GM18502 (cell line): ENCODE measurements around the gene E2F1.

ENCODE experiments used
- ATAC-seq: cut with Tn5 transposase; IDR thresholded peaks from one replicate; pipeline ENCODE4 v1.9.1; 2021; ENCODE audit warnings: mild to moderate bottlenecking; ENCODE audit not compliant: unreplicated experiment, poor library complexity

Gene E2F1, protein sequence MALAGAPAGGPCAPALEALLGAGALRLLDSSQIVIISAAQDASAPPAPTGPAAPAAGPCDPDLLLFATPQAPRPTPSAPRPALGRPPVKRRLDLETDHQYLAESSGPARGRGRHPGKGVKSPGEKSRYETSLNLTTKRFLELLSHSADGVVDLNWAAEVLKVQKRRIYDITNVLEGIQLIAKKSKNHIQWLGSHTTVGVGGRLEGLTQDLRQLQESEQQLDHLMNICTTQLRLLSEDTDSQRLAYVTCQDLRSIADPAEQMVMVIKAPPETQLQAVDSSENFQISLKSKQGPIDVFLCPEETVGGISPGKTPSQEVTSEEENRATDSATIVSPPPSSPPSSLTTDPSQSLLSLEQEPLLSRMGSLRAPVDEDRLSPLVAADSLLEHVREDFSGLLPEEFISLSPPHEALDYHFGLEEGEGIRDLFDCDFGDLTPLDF

GRCh38 chr20:33686100-33686983 lies at the start of gene E2F1:
TSS of gene E2F1 (minus strand) at chr20:33686385. CDS start at chr20:33686264, 121 bp downstream.
- peak; percentile 86 for ATAC-seq

DNA sequence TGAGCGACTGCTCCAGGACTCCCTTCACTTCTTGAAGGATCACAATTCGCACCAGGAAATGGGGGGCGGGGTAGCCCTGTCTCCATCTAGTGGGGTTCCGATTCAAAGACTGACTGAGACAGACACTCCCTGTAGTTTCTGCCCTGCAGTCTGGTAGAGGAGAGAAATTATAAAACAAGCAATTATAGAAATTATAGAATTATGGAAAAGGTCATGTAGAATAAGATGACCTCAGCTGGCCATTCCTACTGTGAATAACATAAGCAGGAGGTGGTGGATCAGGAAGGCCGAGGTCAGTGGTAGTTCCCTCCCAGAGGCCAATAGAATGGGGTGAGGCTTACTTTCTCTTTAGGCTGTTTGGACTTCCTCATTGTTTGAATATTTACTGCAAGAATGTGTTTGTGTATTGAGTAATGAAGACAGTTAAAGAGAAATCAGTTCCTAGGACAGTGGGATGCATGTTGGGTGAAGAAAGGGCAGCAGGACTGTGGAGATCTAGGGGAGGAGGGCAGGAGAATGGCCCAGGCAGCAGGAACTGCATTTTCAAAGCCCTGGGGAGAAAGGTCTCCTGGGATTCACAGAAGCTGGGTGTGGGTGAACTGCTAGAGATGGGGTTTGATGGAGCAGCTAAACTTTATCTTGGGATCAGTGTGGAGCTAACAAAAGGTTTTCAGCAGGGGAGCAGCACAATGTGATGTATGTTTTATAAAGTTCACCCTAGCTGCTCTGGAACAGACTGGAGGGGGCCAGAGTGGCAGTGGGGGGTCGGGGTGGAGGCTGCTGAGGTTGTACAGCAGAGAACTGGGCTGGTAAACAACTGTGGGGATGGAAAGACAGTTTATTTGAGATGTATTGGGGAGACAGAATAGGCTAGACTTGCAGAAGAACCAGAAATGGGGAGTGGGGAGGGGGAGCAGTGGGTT lies 47.7 kb upstream of the E2F1 start:
- no peak for ATAC-seq

- peak; percentile 65 for ATAC-seq
Measured at GRCh38 chr20:33732166-33732970, 46.2 kb upstream of the E2F1 start.

- peak; percentile 83 for ATAC-seq
Measured at GRCh38 chr20:33731693-33732165, 45.5 kb upstream of the E2F1 start, which contains the start of gene ZNF341. TSS of gene ZNF341 (plus strand) at chr20:33731996. CDS start at chr20:33732022, 26 bp downstream.

DNA sequence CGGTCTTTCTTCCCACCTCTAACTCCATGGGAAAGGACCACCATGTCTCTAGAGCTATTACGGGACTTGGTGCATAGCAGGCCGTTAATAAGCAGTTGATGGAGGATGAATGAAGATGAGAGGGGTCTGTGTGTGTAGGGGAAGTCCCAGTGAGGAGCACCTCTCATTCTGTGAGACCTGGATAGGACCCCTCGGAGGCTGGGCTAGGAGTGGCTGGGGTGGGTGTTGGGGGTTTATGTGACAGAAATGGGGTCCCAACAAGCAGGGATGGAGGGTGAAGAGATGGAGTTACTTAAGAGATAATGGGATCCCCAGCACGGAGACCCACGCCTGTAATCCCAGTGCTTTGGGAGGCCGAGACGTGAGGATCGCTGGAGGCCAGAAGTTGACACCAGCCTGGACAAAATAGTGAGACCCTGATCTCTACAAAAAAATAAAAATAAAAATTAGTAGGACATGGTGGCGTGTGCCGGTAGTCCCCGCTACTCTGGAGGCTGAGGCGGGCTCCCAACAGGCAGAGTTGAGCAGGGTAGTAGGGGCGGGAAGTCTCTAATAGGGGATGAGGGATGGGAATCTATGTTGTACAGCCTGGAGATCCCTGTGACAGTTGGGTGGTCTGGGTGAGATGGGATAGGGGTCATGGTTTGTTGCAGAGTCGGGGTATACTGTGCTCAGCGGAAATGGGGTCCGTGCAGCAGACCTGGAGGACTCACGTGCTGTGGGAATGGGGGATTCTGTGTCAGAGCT lies 44.9 kb upstream of the E2F1 start:
- no peak for ATAC-seq

GRCh38 chr20:33729101-33729500 lies 42.9 kb upstream of the E2F1 start:
- ATAC-seq, result no peak

DNA sequence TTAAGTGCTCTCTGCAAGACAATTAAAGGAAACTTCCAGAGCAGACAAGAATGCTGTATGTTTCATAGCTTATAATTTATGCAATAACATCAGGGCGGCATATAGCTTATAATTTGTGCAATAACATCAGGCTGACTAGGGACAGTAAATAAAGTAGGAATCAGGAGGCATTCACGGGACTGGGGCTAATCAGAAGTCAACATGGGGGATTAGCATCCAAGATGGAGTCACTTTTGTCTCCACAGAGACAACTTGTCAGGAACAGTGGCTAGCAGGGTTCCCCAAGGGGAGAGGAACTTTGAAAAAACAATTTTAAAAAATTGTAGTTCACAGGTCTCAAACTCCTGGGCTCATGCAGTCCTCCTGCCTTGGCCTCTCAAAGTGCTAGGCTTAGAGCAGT lies 42.3 kb upstream of the E2F1 start:
- ATAC-seq, result no peak

- no peak for ATAC-seq
Measured at GRCh38 chr20:33727806-33728205, 41.6 kb upstream of the E2F1 start.

DNA sequence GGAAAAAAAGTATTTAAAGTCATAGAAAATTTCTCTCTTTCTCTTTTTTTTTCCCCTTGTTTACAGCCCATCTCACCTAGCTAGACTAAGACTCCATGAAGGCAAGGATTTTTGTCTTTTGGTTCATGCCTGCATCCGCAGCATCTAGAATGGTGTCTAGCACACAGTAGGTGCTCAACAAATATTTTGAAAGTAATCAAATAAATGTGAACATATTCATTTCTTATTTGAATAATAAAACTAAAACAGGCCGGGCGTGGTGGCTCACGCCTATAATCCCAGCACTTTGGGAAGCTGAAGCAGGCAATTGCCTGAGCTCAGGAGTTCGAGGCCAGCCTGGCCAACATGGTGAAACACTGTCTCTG lies 40.9 kb upstream of the E2F1 start:
- no peak for ATAC-seq

DNA sequence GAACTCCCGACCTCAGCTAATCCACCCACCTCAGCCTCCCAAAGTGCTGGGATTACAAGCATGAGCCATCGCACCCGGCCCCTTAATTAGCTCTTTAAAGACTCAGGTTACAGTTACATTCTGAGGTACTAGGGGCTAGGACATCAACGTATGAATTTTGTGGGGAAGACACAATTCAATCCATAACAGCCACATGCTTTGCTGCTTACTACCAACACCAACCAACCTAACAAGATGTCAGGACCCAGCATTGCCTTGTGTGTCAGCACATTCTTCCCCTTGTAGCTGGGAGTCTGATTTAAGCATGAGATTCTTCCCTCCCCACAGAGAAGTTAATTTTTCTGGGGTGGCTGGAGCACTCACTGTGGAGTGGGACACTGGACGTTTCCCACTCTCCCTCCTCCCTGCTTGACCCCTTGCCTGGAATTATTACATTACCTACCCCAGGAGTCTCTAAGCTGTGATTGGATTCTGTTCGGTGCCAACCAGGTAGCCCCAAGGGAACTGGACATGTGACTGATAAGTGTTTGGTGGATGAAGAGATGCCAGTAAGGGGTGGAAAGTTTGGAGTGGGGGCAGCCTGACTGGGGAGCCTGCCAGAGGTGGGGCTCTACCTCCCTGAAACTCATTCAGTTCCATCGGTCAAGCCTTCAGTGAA lies 39.6 kb upstream of the E2F1 start:
- ATAC-seq, result no peak

DNA sequence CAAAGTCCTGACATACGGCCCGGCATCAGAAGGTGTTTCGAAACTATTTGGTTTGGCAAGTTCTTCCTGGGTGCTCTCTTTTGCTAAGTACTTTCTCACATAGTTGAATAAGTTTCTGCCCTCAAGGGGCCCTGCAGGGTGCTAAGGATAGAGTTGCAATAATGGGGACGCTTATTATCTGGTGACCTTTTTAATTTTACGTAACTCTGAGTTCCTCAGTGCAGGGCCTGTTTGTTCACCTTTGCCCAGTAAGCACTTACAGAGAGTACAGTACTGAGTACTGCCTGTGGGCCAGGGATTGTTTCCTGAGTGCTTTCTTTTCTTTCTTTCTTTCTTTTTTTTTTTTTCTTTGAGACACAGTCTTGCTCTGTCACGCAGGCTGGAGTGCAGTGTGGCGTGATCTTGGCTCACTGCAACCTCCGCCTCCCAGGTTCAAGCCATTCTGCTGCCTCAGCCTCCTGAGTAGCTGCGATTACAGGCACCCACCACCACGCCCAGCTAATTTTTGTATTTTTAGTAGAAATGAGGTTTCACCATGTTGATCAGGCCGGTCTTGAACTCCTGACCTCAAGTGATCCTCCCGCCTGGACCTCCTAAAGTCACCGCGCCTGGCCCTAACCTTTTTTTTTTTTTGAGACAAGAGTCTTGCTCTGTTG lies 38.4 kb upstream of the E2F1 start:
- ATAC-seq, result no peak

DNA sequence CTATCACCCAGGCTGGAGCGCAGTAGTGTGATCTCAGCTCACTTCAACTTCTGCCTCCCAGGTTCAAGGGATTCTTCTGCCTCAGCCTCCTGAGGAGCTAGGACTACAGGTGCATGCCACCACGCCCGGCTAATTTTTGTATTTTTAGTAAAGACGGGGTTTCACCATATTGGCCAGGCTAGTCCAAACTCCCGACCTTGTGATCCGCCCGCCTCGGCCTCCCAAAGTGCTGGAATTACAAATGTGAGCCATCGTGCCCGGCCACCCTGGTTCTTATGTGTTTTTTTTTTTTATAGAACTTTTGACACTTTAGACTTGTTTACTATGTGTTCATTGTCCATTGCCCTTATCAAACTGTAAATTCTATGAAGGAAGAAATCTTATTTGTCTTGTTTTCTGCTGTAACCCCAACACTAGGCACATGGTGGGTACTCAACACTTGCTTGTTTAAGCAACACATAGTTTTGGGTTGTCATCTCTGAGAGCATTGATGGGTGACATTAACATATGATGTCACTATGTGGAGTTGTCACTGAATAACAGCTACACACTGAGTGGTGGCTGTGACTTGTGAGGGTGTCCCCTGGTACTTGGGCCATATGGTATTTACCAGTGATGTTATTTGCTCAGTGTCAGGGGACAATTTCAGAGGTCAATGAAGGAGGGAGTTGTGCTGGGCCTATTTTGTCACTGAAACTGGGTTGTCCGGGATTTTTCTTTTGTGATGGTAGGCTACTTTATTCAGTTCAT lies 35.4 kb upstream of the E2F1 start:
- no peak for ATAC-seq

DNA sequence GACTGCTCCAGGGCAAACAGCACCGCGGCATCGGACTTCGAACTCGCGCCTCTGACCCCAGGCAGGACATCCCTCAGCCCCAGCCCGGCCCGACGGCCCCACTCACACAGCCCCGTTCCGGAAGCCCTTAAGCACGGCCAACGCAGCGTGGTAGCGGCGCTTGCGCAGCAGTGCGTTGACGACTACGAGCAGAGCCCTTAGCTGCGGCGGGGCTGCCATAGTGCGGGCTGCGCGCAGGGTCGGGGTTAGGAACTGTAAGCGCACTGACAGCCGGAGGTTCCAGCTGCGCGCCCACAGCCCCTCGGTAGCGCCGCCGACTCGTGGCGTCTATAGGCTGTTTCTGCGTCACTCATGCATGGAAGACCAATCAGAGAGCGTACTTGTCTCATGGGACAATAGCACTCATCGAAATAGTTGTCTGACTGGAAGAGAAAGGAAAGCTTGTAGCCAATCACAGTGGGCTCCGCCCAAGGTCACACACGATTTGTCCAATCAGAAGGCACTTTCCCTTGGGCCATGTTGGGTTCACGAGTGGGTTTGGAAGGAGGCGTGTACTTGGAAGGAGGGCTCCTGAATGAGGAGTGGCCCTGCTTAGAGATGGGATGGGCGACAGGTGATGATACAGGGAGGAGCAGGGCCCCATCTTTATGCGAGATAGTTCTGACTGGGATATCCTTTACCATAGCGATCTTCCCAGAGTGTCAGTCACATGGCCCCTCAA lies 34.0 kb upstream of the E2F1 start, which contains the start of gene PXMP4:
PXMP4 (minus strand) TSS at position 322 of the 721 bp plus-strand sequence; CDS start at position 219, 103 bp downstream.
- peak; percentile 96 for ATAC-seq

DNA sequence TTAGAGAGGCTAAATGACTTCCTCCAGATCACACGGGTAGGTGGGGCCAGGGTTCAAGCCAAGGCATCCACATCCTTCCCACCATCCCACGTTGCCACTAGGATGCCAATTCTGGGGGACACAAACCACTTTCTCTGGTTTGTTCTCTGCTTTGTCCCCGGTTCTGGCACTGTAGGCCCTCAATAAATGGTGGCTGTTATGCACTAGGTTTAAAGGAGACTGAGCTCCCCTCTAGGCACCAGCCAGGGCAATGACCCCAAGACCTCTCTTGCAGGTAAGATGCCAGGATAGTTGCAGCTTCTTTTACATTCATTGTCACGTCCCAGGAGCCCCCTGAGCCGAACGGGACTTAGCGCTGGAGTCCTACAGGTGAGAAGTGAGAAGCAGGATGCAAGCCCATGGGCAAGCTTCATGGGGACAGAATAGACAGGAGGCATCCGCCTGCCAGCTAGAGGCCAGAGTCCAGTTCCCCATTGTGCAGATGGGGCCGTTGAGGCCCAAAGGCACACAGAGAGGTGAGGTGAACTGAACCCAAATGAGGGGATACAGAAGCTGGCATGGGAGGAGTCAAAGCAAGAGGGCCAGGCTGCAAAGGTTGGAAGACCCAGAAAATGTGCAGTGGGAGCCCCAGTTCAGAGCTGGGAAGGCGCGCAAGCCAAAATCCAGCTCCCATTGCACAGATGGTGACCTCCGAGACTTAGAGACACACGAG lies 33.2 kb upstream of the E2F1 start:
- ATAC-seq, result peak; percentile 13

DNA sequence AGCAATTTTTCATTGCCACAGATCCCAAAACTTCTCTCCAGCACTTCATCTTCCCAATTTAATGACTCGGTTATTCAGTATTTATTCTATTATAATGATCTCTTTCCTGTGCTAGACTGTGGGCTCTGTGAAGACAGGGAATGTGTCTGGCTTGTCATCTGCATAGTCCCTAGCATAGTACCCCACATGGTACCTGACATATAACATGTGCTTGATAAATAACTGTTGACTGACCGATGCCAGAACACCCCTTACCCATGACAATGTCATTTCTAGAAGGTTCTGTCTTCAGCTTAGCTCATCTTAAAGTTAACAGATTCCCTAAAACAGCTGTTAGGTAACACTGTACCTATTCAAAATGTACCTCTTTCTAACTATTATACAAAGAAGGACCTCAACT lies 30.3 kb upstream of the E2F1 start:
- ATAC-seq, result no peak
